Body of pancreas (tissue), 4 donors: ENCODE results near the gene BRAF.

Experiments used
- POLR2A ChIP-seq, 3 donors: fragments of 450-650 bp; IDR thresholded peaks; one replicate each; pipeline ENCODE4 v1.6.1; 2016; ENCODE audit warnings: antibody characterized with exemption in 3 of 3, mild to moderate bottlenecking in 2 of 3
- TF ChIP-seq, protein P1 (sequence below), 7 experiments: fragments of 450-650 bp in 4 of 7; fragments of 200-600 bp in 3 of 7; sonication (generic) in 3 of 7; IDR thresholded peaks; one replicate each; pipeline ENCODE4 v1.5.1; 2016 to 2019; ENCODE audit warnings: antibody characterized with exemption in 7 of 7

DNA sequence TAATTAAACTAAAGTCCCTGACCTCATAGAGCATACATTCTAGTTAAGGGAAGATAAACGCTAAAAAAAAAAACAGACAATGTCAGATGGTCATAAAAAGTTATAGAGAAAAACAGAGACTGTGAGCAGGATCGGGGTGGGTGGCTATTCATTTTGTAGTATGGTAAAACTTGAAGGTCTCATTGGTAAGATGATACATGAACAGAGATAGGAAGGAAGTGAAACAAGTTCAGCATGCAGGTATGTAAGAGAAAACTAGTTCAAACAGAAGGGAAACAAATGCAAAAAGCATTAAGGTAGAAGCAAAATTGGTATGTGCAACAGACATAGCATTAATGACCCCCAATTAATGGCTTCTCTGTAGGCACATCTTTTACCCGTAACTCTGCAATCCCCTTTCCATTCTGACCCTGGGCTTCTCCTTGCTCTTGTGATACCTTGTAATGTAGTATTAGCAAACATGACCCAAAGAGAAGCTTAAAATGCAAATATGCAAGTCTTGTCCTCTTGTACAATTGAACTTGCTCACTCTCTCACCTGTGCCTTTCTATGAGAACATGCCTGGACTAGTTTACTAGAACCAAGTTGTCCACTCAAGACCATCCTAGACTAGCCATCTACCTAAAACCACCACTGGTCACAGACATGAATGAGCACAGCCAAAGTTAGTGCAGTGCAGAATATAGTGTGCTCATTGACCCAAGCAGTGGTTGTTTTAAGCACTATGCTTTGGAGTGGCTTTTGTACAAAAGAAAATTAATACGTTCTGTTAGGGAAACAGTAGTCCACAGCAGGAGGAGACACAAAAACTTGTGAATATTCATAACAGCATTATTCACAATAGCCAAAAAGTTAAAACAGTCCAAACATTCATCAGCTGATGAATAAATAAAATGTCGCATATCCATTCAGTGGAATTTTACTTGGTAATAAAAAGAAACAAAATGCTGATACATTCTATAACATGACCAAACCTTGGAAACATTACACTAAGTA, 57.0 kb downstream of the BRAF start:
- TF ChIP-seq, protein P1, sequence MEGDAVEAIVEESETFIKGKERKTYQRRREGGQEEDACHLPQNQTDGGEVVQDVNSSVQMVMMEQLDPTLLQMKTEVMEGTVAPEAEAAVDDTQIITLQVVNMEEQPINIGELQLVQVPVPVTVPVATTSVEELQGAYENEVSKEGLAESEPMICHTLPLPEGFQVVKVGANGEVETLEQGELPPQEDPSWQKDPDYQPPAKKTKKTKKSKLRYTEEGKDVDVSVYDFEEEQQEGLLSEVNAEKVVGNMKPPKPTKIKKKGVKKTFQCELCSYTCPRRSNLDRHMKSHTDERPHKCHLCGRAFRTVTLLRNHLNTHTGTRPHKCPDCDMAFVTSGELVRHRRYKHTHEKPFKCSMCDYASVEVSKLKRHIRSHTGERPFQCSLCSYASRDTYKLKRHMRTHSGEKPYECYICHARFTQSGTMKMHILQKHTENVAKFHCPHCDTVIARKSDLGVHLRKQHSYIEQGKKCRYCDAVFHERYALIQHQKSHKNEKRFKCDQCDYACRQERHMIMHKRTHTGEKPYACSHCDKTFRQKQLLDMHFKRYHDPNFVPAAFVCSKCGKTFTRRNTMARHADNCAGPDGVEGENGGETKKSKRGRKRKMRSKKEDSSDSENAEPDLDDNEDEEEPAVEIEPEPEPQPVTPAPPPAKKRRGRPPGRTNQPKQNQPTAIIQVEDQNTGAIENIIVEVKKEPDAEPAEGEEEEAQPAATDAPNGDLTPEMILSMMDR (IDR thresholded peaks at IDR 0.05) = no peak
- no peak for TF ChIP-seq POLR2A (IDR thresholded peaks at IDR 0.05)
